ENCODE results near the gene CD19.
"Not testable (repeated sequence)": the region's sequence is repeated elsewhere in the genome, so short reads cannot be mapped to it uniquely, and the experiment has no call there.

The CD19 gene

GRCh38 chr16:28927815-28928214 is 4.0 kb upstream of the CD19 start:
- Histone ChIP-seq H3K4me3 (ENCODE audit: low read length) (no peak overlapping the region), H3K4me2 (ENCODE audit: low read length) (no peak overlapping the region), H3K36me3 (ENCODE audit: insufficient read depth, low read length) (peaks cover 8% of the 10 kb centered on the region), H3K9me3 (replicated peaks; ENCODE audit: low read length) (no peaks in the 10 kb centered on the region), H3K4me1 (ENCODE audit: control insufficient read depth, insufficient read depth, low read length) (peaks cover 7% of the 10 kb centered on the region), H3K27me3 (ENCODE audit: control insufficient read depth, insufficient read depth, low read length) (no peaks in the 10 kb centered on the region), H3K9ac (ENCODE audit: low read depth, low read length) (no peak overlapping the region)

DNA sequence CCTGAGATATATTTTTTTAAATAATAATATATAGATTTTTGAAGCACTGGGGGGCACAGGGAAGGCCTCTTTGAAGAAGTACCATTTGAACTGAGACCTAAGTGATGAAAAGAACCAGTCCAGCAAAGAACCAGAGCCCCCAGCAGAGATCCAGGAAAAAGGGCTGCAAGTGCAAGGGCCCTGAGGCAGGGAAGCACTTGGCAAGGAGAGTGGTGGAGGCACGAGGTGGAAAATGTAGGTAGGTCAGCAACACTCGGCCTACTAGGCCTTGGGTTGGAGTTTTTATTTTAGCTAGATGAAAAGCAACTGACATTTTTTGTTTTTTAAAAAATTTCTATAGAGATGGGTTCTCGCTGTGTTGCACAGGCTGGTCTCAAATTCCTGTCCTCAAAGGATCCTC is 1.6 kb upstream of the CD19 start:
- Histone ChIP-seq H3K9me3 (replicated peaks; ENCODE audit: low read length) (no peaks in the 10 kb centered on the region), H3K36me3 (ENCODE audit: insufficient read depth, low read length) (no peaks in the 10 kb centered on the region), H3K27me3 (ENCODE audit: control insufficient read depth, insufficient read depth, low read length) (no peaks in the 10 kb centered on the region), H3K4me2 (ENCODE audit: low read length) (no peak overlapping the region), H3K4me3 (ENCODE audit: low read length) (no peak overlapping the region), H3K9ac (ENCODE audit: low read depth, low read length) (no peak overlapping the region), H3K4me1 (ENCODE audit: control insufficient read depth, insufficient read depth, low read length) (no peaks in the 10 kb centered on the region)

GRCh38 chr16:28930652-28931051 is 1.1 kb upstream of the CD19 start:
- no peaks in the 10 kb centered on the region for H3K27me3 ChIP-seq (ENCODE audit: control insufficient read depth, insufficient read depth, low read length)
- H3K4me1 ChIP-seq (ENCODE audit: control insufficient read depth, insufficient read depth, low read length): no peaks in the 10 kb centered on the region
- H3K4me3 ChIP-seq (ENCODE audit: low read length): no peak overlapping the region
- no peak overlapping the region for H3K9ac ChIP-seq (ENCODE audit: low read depth, low read length)
- H3K36me3 ChIP-seq (ENCODE audit: insufficient read depth, low read length): no peaks in the 10 kb centered on the region
- H3K9me3 ChIP-seq (replicated peaks; ENCODE audit: low read length): no peaks in the 10 kb centered on the region
- H3K4me2 ChIP-seq (ENCODE audit: low read length): no peak overlapping the region

GRCh38 chr16:28932339-28933141 is 769 bp downstream of the CD19 start:
- Histone ChIP-seq H3K4me2 (ENCODE audit: low read length) (no peak overlapping the region), H3K36me3 (ENCODE audit: insufficient read depth, low read length) (no peaks in the 10 kb centered on the region), H3K9ac (ENCODE audit: low read depth, low read length) (no peak overlapping the region), H3K4me1 (ENCODE audit: control insufficient read depth, insufficient read depth, low read length) (no peaks in the 10 kb centered on the region), H3K4me3 (ENCODE audit: low read length) (no peak overlapping the region), H3K9me3 (replicated peaks; ENCODE audit: low read length) (no peaks in the 10 kb centered on the region), H3K27me3 (ENCODE audit: control insufficient read depth, insufficient read depth, low read length) (no peaks in the 10 kb centered on the region)

- H3K27me3 ChIP-seq (ENCODE audit: control insufficient read depth, insufficient read depth, low read length): no peaks in the 10 kb centered on the region
- H3K9ac ChIP-seq (ENCODE audit: low read depth, low read length): no peak overlapping the region
- H3K36me3 ChIP-seq (ENCODE audit: insufficient read depth, low read length): no peaks in the 10 kb centered on the region
- no peaks in the 10 kb centered on the region for H3K9me3 ChIP-seq (replicated peaks; ENCODE audit: low read length)
- H3K4me1 ChIP-seq (ENCODE audit: control insufficient read depth, insufficient read depth, low read length): no peaks in the 10 kb centered on the region
- H3K4me3 ChIP-seq (ENCODE audit: low read length): no peak overlapping the region
- H3K4me2 ChIP-seq (ENCODE audit: low read length): no peak overlapping the region
Measured at GRCh38 chr16:28933171-28933570, 1.4 kb downstream of the CD19 start.

DNA sequence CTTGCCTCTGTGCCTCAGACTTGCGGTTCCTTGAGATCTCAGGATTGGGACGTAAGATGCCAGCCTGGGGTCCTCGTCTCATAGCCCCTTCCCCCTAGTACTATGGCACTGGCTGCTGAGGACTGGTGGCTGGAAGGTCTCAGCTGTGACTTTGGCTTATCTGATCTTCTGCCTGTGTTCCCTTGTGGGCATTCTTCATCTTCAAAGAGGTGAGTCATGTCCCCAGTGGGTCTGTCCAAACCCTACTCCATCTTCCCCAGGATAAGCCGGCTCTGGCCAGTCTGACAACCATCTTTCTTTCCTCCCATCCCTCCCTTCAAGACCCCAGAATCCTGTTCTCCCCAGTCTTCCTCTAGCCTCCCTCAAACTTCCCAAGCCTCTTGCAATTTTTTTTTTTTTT is 3.6 kb downstream of the CD19 start:
- Histone ChIP-seq H3K27me3 (ENCODE audit: control insufficient read depth, insufficient read depth, low read length) (peaks cover 4% of the 10 kb centered on the region), H3K4me3 (ENCODE audit: low read length) (no peak overlapping the region), H3K4me1 (ENCODE audit: control insufficient read depth, insufficient read depth, low read length) (no peaks in the 10 kb centered on the region)

DNA sequence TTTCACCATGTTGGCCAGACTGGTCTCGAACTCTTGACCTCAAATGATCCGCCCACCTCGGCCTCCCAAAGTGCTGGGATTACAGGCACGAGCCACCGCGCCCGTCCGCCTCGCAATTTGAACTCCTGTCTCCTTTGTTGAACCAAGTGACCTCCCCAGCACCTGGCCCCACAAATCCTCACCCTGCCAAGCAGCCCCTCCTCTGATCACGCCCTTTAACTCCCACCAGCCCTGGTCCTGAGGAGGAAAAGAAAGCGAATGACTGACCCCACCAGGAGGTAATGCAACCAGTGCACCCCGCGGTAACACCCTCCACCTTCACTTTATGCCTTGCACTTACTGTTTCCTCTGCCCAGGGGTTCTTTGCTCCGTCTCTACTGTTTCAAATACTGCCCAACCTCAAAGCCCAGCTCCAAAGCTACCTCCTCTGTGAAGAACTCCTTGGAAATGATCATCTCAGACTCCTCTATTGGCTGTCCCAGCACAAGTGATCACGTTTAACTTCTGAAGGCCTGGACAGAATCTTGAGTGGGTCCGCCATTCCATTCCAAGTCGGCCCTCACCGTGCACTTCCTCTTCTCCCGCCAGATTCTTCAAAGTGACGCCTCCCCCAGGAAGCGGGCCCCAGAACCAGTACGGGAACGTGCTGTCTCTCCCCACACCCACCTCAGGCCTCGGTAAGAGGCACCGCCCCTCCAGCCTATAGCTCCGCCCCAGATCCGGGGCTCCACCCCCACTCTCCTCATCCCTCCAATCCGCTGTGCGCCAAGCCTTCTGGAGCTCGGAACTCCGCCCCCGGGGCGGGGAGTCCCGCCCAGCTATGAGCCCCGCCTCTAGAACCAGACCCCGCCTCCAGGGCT is 4.4 kb downstream of the CD19 start:
- H3K9ac ChIP-seq (ENCODE audit: low read depth, low read length): no peak overlapping the region

More for the DNA sequence above, 3.6 kb downstream of the CD19 start:
- Histone ChIP-seq H3K9ac (ENCODE audit: low read depth, low read length) (no peak overlapping the region), H3K4me2 (ENCODE audit: low read length) (no peak overlapping the region), H3K9me3 (replicated peaks; ENCODE audit: low read length) (no peaks in the 10 kb centered on the region), H3K36me3 (ENCODE audit: insufficient read depth, low read length) (no peaks in the 10 kb centered on the region)

DNA sequence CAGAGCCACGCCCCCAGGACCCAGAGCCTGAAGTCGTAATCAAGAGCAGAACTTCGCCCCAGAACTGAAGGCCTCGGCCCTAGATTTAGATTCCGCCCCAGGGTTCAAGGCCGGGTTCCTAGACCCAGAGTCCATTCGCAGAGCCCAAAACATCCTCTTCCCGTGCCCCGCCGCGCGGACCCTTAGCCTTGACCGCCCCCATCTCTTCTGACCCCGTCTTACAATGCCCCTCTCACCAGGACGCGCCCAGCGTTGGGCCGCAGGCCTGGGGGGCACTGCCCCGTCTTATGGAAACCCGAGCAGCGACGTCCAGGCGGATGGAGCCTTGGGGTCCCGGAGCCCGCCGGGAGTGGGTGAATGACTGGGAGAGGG is 5.0 kb downstream of the CD19 start:
- Histone ChIP-seq H3K27me3 (ENCODE audit: control insufficient read depth, insufficient read depth, low read length) (peaks cover 4% of the 10 kb centered on the region), H3K36me3 (ENCODE audit: insufficient read depth, low read length) (no peaks in the 10 kb centered on the region), H3K4me1 (ENCODE audit: control insufficient read depth, insufficient read depth, low read length) (no peaks in the 10 kb centered on the region), H3K9me3 (replicated peaks; ENCODE audit: low read length) (no peaks in the 10 kb centered on the region), H3K4me2 (ENCODE audit: low read length) (no peak overlapping the region), H3K4me3 (ENCODE audit: low read length) (no peak overlapping the region), H3K9ac (ENCODE audit: low read depth, low read length) (no peak overlapping the region)

More for the DNA sequence above, 4.4 kb downstream of the CD19 start:
- no peaks in the 10 kb centered on the region for H3K36me3 ChIP-seq (ENCODE audit: insufficient read depth, low read length)
- H3K27me3 ChIP-seq (ENCODE audit: control insufficient read depth, insufficient read depth, low read length): peaks cover 4% of the 10 kb centered on the region
- peak overlapping the region; percentile 52 for H3K4me2 ChIP-seq (ENCODE audit: low read length)
- no peaks in the 10 kb centered on the region for H3K9me3 ChIP-seq (replicated peaks; ENCODE audit: low read length)
- H3K4me3 ChIP-seq (ENCODE audit: low read length): no peak overlapping the region
- H3K4me1 ChIP-seq (ENCODE audit: control insufficient read depth, insufficient read depth, low read length): no peaks in the 10 kb centered on the region

- Histone ChIP-seq H3K9me3 (replicated peaks; ENCODE audit: low read length) (no peaks in the 10 kb centered on the region), H3K27me3 (ENCODE audit: control insufficient read depth, insufficient read depth, low read length) (peaks cover 4% of the 10 kb centered on the region), H3K9ac (ENCODE audit: low read depth, low read length) (no peak overlapping the region), H3K4me2 (ENCODE audit: low read length) (no peak overlapping the region), H3K4me1 (ENCODE audit: control insufficient read depth, insufficient read depth, low read length) (no peaks in the 10 kb centered on the region), H3K4me3 (ENCODE audit: low read length) (no peak overlapping the region), H3K36me3 (ENCODE audit: insufficient read depth, low read length) (no peaks in the 10 kb centered on the region)
Measured at GRCh38 chr16:28937222-28937876, 5.6 kb downstream of the CD19 start.

- Histone ChIP-seq H3K9ac (ENCODE audit: low read depth, low read length) (no peak overlapping the region), H3K27me3 (ENCODE audit: control insufficient read depth, insufficient read depth, low read length) (peaks cover 4% of the 10 kb centered on the region), H3K4me3 (ENCODE audit: low read length) (no peak overlapping the region), H3K4me1 (ENCODE audit: control insufficient read depth, insufficient read depth, low read length) (no peaks in the 10 kb centered on the region), H3K4me2 (ENCODE audit: low read length) (no peak overlapping the region), H3K36me3 (ENCODE audit: insufficient read depth, low read length) (no peaks in the 10 kb centered on the region), H3K9me3 (replicated peaks; ENCODE audit: low read length) (no peaks in the 10 kb centered on the region)
Measured at GRCh38 chr16:28938721-28939120, 7.0 kb downstream of the CD19 start.

DNA sequence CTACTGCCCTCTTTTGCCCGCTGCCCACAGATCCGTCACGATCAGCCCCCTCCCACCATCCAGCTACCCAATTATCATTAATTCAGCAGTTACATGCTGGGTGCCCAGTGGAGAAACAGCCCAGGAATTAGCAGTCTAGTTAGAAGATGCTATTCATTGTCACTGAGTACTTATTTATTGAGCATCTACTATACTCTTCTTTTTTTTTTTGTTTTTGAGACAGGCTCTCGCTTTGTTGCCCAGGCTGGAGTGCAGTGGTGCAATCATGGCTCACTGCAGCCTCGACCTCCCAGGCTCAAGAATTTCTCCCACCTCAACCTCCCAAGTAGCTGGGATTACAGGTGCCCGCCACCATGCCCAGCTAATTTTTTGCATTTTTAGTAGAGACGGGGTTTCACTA is 8.1 kb downstream of the CD19 start:
- H3K4me3 ChIP-seq (ENCODE audit: low read length): not testable (repeated sequence)

More for the DNA sequence above, 8.1 kb downstream of the CD19 start:
- H3K27me3 ChIP-seq (ENCODE audit: control insufficient read depth, insufficient read depth, low read length); H3K9me3 ChIP-seq (replicated peaks; ENCODE audit: low read length); H3K9ac ChIP-seq (ENCODE audit: low read depth, low read length); H3K4me2 ChIP-seq (ENCODE audit: low read length); H3K36me3 ChIP-seq (ENCODE audit: insufficient read depth, low read length); H3K4me1 ChIP-seq (ENCODE audit: control insufficient read depth, insufficient read depth, low read length): not testable (repeated sequence)

Measured in skeletal muscle satellite cell (primary cell).